GM21528 (cell line): ENCODE measurements around the gene NAALADL2.
"Not testable (repeated sequence)": the region's sequence is repeated elsewhere in the genome, so short reads cannot be mapped to it uniquely, and the experiment has no call there.

Experiments
- ATAC-seq: cut with Tn5 transposase; IDR thresholded peaks from one replicate; pipeline ENCODE4 v1.9.1; 2021; ENCODE audit warnings: mild to moderate bottlenecking, moderate library complexity; ENCODE audit not compliant: unreplicated experiment, low FRiP score

The NAALADL2 gene

GRCh38 chr3:175447521-175447920 lies 588.4 kb downstream of the NAALADL2 start:
- ATAC-seq = no peak

GRCh38 chr3:175453361-175453760 lies 594.2 kb downstream of the NAALADL2 start:
- ATAC-seq = no peak

- ATAC-seq = no peak
Measured at GRCh38 chr3:175456466-175456865, 597.3 kb downstream of the NAALADL2 start.

- ATAC-seq = no peak
Measured at GRCh38 chr3:175457301-175457700, 598.2 kb downstream of the NAALADL2 start.

- ATAC-seq = not testable (repeated sequence)
Measured at GRCh38 chr3:175460849-175461399, 601.8 kb downstream of the NAALADL2 start.

- ATAC-seq = no peak
Measured at GRCh38 chr3:175464362-175464761, 605.2 kb downstream of the NAALADL2 start.

- no peak for ATAC-seq
Measured at GRCh38 chr3:175469124-175469523, 610.0 kb downstream of the NAALADL2 start.

- ATAC-seq = no peak
Measured at GRCh38 chr3:175475765-175476164, 616.6 kb downstream of the NAALADL2 start.

GRCh38 chr3:175476489-175476888 lies 617.4 kb downstream of the NAALADL2 start:
- no peak for ATAC-seq

GRCh38 chr3:175477651-175478224 lies 618.6 kb downstream of the NAALADL2 start:
- no peak for ATAC-seq

- no peak for ATAC-seq
Measured at GRCh38 chr3:175478301-175478700, 619.2 kb downstream of the NAALADL2 start.

- no peak for ATAC-seq
Measured at GRCh38 chr3:175479175-175479574, 620.0 kb downstream of the NAALADL2 start.

GRCh38 chr3:175479800-175480199 lies 620.7 kb downstream of the NAALADL2 start:
- no peak for ATAC-seq

- no peak for ATAC-seq
Measured at GRCh38 chr3:175484666-175485065, 625.5 kb downstream of the NAALADL2 start.

- no peak for ATAC-seq
Measured at GRCh38 chr3:175485436-175485835, 626.3 kb downstream of the NAALADL2 start.

- ATAC-seq = no peak
Measured at GRCh38 chr3:175486255-175486654, 627.1 kb downstream of the NAALADL2 start.

- no peak for ATAC-seq
Measured at GRCh38 chr3:175489406-175489805, 630.3 kb downstream of the NAALADL2 start.

GRCh38 chr3:175493301-175493700 lies 634.2 kb downstream of the NAALADL2 start:
- ATAC-seq = no peak

- no peak for ATAC-seq
Measured at GRCh38 chr3:175495331-175495730, 636.2 kb downstream of the NAALADL2 start.

GRCh38 chr3:175502155-175502554 lies 643.0 kb downstream of the NAALADL2 start:
- ATAC-seq = no peak

GRCh38 chr3:175511219-175511785 lies 652.2 kb downstream of the NAALADL2 start:
- no peak for ATAC-seq

- no peak for ATAC-seq
Measured at GRCh38 chr3:175512700-175513099, 653.6 kb downstream of the NAALADL2 start.
